Measurements from ENCODE around the gene EPB41. TPM values are rescaled to one million over a fixed set of nuclear protein-coding genes. Genes with fewer than 3 reads are reported as not detected.
A peak's percentile ranks its signal among the peaks of the same experiment; 100 is the strongest.

The EPB41 gene
- total and polyA plus RNA-seq, 2 of the 4 experiments (the other 2 are of a cell fraction) = 4.6 to 10.0 TPM

GRCh38 chr1:29133861-29134694 lies 219.7 kb downstream of the EPB41 start:
- Histone ChIP-seq H3K56ac (ENCODE audit: extremely low read depth, insufficient read depth, low read length) (no peak overlapping the region), H3K36me3 (ENCODE audit: control insufficient read depth, insufficient read depth, low read length) (no peaks in the 10 kb centered on the region), H2BK15ac (ENCODE audit: low read depth, low read length) (no peak overlapping the region), H3K4me3 (ENCODE audit: insufficient read depth, low read depth, low read length) (no peak overlapping the region), H3K14ac (replicated peaks; ENCODE audit: low read depth, low read length) (no peak overlapping the region), H3K18ac (ENCODE audit: low read depth, low read length) (no peak overlapping the region), H2AFZ (replicated peaks; ENCODE audit: low read length, poor library complexity) (peak overlapping the region; percentile 16), H4K91ac (ENCODE audit: insufficient read depth, low read depth, low read length) (no peak overlapping the region), H2BK5ac (ENCODE audit: low read depth, low read length, poor library complexity, severe bottlenecking) (no peak overlapping the region), H3K79me1 (ENCODE audit: low read depth in 1 of 2, low read length in 2 of 2) (no peaks in the 10 kb centered on the region), H3K4ac (ENCODE audit: low read depth, low read length) (no peak overlapping the region), H3K4me2 (ENCODE audit: low read depth, low read length) (no peak overlapping the region), H3K9me1 (ENCODE audit: insufficient read depth, low read length) (no peaks in the 10 kb centered on the region), H2BK120ac (ENCODE audit: low read depth, low read length) (no peak overlapping the region), H4K8ac (ENCODE audit: low read depth in 2 of 2, low read length in 2 of 2) (no peak overlapping the region), H2AK9ac (replicated peaks; ENCODE audit: low read depth, low read length, poor library complexity) (peak overlapping the region; percentile 17), H3K4me1 (ENCODE audit: control insufficient read depth, insufficient read depth, low read length) (no peaks in the 10 kb centered on the region; the same call in 1 of the 2 replicates), H2BK20ac (ENCODE audit: low read depth, low read length) (no peak overlapping the region), H3K27ac (ENCODE audit: insufficient read depth, low read length) (no peak overlapping the region), H4K20me1 (ENCODE audit: insufficient read depth, low read length) (no peaks in the 10 kb centered on the region), H3K23ac (ENCODE audit: low read depth, low read length) (no peak overlapping the region), H3K9ac (ENCODE audit: low read depth, low read length) (no peak overlapping the region), H2AK5ac (ENCODE audit: low read depth, low read length) (no peak overlapping the region), H4K5ac (ENCODE audit: low read depth, low read length) (no peak overlapping the region; the same call in 1 of the 2 replicates), H3K27me3 (ENCODE audit: control insufficient read depth, insufficient read depth, low read length) (0 out of 2 replicates have a peak, but pooled peaks cover 2% of the 10 kb centered on the region), H3K9me3 (ENCODE audit: control insufficient read depth, insufficient read depth, low read length) (no peaks in the 10 kb centered on the region)
- ChIA-PET POLR2A (ENCODE audit: unreplicated experiment) (no interaction called here), CTCF (no interaction called here)
- no TSS peak for BruUV-seq (replicated peaks)
- DNase-seq = no peak
- intact Hi-C loops (cut with micrococcal nuclease) = no loop called here
- no peak for ATAC-seq (ENCODE audit: low read depth)
- dilution Hi-C loops (cut with HindIII; ENCODE audit: low sequenced_read_pairs, unreplicated experiment) = no loop called here
- no peak for TF ChIP-seq MXI1 (IDR thresholded peaks at IDR 0.05; ENCODE audit: borderline replicate concordance, low read depth, low read length)
- 79% methylated on average over 45 of the region's 55 CpGs; no CpG with 5 or more reads in 1 of the 2 experiments for WGBS, 2 experiments (ENCODE audit: extremely low coverage in 2 of 2, insufficient read length in 1 of 2)
- in situ Hi-C loops (cut with MboI; ENCODE audit: low sequenced_read_pairs) = no loop called here

Measured in IMR-90 (cell line).